Measurements from ENCODE around the gene SLC38A6. TPM values are rescaled to one million over a fixed set of nuclear protein-coding genes. Genes with fewer than 3 reads are reported as not detected.

Gene SLC38A6
- total RNA-seq, 1 experiment from 2014 or later, result 28.0 TPM

DNA sequence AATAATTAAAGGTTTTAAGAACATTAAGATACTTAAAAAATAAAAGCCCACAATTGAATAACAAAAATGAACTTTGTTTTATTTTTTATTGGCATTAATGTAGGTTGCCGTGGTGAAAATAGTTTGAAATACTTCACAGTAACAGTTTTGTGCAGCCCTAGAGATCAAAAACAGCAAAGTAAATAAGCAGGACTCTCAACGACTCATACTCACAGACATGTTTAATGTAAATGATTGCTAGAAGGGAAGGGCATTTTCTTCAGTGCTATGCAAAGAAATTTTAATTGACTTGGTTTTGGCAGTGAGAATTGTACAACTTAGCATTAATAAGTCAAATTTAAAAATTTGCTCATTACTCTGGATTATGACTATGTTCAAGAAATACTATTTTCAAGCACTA, 16.1 kb upstream of the SLC38A6 start:
- Histone ChIP-seq H3K4me3 (ENCODE audit: low read depth, low read length, poor library complexity, severe bottlenecking) (no peak overlapping the region), H3K9me3 (ENCODE audit: low read depth, low read length, poor library complexity, severe bottlenecking) (no peaks in the 10 kb centered on the region), H3K27ac (ENCODE audit: low read depth, low read length, poor library complexity, severe bottlenecking) (no peak overlapping the region), H3K4me1 (ENCODE audit: insufficient read depth, low read length, poor library complexity, severe bottlenecking) (no peaks in the 10 kb centered on the region), H3K27me3 (replicated peaks; ENCODE audit: insufficient read depth, low read depth, low read length, poor library complexity) (no peaks in the 10 kb centered on the region), H3K36me3 (ENCODE audit: insufficient read depth, low read length, poor library complexity, severe bottlenecking) (no peaks in the 10 kb centered on the region)
- TF ChIP-seq EZH2 (IDR thresholded peaks at IDR 0.05; ENCODE audit: borderline replicate concordance, low read depth, low read length, poor library complexity, severe bottlenecking) (no peak), CTCF (conservative IDR thresholded peaks at IDR 0.05; ENCODE audit: low read depth, low read length) (no peak)
- ChIA-PET CTCF (no interaction called here), POLR2A (ENCODE audit: low non-redundant PET) (no interaction called here)
- intact Hi-C loops (cut with micrococcal nuclease; ENCODE audit: unreplicated experiment), result no loop called here
- no TSS peak for BruUV-seq (replicated peaks)
- no peak for DNase-seq (ENCODE audit: low spot score)

GRCh38 chr14:60965402-60965801, 15.6 kb upstream of the SLC38A6 start:
- POLR2A ChIA-PET (ENCODE audit: low non-redundant PET), result no interaction called here
- CTCF ChIA-PET, result no interaction called here

GRCh38 chr14:60968099-60968498, 12.9 kb upstream of the SLC38A6 start:
- no TSS peak for BruUV-seq (replicated peaks)
- Histone ChIP-seq H3K27ac (ENCODE audit: low read depth, low read length, poor library complexity, severe bottlenecking) (no peak overlapping the region), H3K4me3 (ENCODE audit: low read depth, low read length, poor library complexity, severe bottlenecking) (no peak overlapping the region), H3K9me3 (ENCODE audit: low read depth, low read length, poor library complexity, severe bottlenecking) (no peaks in the 10 kb centered on the region), H3K4me1 (ENCODE audit: insufficient read depth, low read length, poor library complexity, severe bottlenecking) (no peaks in the 10 kb centered on the region), H3K36me3 (ENCODE audit: insufficient read depth, low read length, poor library complexity, severe bottlenecking) (no peaks in the 10 kb centered on the region), H3K27me3 (replicated peaks; ENCODE audit: insufficient read depth, low read depth, low read length, poor library complexity) (no peaks in the 10 kb centered on the region)
- CTCF ChIA-PET, result no interaction called here
- no peak for TF ChIP-seq EZH2 (IDR thresholded peaks at IDR 0.05; ENCODE audit: borderline replicate concordance, low read depth, low read length, poor library complexity, severe bottlenecking)
- intact Hi-C loops (cut with micrococcal nuclease; ENCODE audit: unreplicated experiment), result no loop called here
- no peak for DNase-seq (ENCODE audit: low spot score)
- POLR2A ChIA-PET (ENCODE audit: low non-redundant PET), result no interaction called here

More at GRCh38 chr14:60965402-60965801, 15.6 kb upstream of the SLC38A6 start:
- H3K4me1 ChIP-seq (ENCODE audit: insufficient read depth, low read length, poor library complexity, severe bottlenecking), result no peaks in the 10 kb centered on the region
- no peak for DNase-seq (ENCODE audit: low spot score)
- H3K9me3 ChIP-seq (ENCODE audit: low read depth, low read length, poor library complexity, severe bottlenecking), result no peaks in the 10 kb centered on the region
- no peaks in the 10 kb centered on the region for H3K27me3 ChIP-seq (replicated peaks; ENCODE audit: insufficient read depth, low read depth, low read length, poor library complexity)
- intact Hi-C loops (cut with micrococcal nuclease; ENCODE audit: unreplicated experiment), result no loop called here
- no peak overlapping the region for H3K27ac ChIP-seq (ENCODE audit: low read depth, low read length, poor library complexity, severe bottlenecking)
- no TSS peak for BruUV-seq (replicated peaks)
- no peak for TF ChIP-seq CTCF (conservative IDR thresholded peaks at IDR 0.05; ENCODE audit: low read depth, low read length)
- TF ChIP-seq EZH2 (IDR thresholded peaks at IDR 0.05; ENCODE audit: borderline replicate concordance, low read depth, low read length, poor library complexity, severe bottlenecking), result no peak
- H3K36me3 ChIP-seq (ENCODE audit: insufficient read depth, low read length, poor library complexity, severe bottlenecking), result no peaks in the 10 kb centered on the region
- H3K4me3 ChIP-seq (ENCODE audit: low read depth, low read length, poor library complexity, severe bottlenecking), result no peak overlapping the region

GRCh38 chr14:60968671-60969070, 12.4 kb upstream of the SLC38A6 start:
- BruUV-seq (replicated peaks), result no TSS peak
- ChIA-PET CTCF (no interaction called here), POLR2A (ENCODE audit: low non-redundant PET) (no interaction called here)
- Histone ChIP-seq H3K4me3 (ENCODE audit: low read depth, low read length, poor library complexity, severe bottlenecking) (no peak overlapping the region), H3K36me3 (ENCODE audit: insufficient read depth, low read length, poor library complexity, severe bottlenecking) (no peaks in the 10 kb centered on the region), H3K27me3 (replicated peaks; ENCODE audit: insufficient read depth, low read depth, low read length, poor library complexity) (no peaks in the 10 kb centered on the region), H3K27ac (ENCODE audit: low read depth, low read length, poor library complexity, severe bottlenecking) (no peak overlapping the region), H3K4me1 (ENCODE audit: insufficient read depth, low read length, poor library complexity, severe bottlenecking) (no peaks in the 10 kb centered on the region), H3K9me3 (ENCODE audit: low read depth, low read length, poor library complexity, severe bottlenecking) (no peaks in the 10 kb centered on the region)
- intact Hi-C loops (cut with micrococcal nuclease; ENCODE audit: unreplicated experiment), result no loop called here
- TF ChIP-seq CTCF (conservative IDR thresholded peaks at IDR 0.05; ENCODE audit: low read depth, low read length) (no peak), EZH2 (IDR thresholded peaks at IDR 0.05; ENCODE audit: borderline replicate concordance, low read depth, low read length, poor library complexity, severe bottlenecking) (no peak)
- no peak for DNase-seq (ENCODE audit: low spot score)

Data from A673 (cell line).